GM12878 (cell line): ENCODE results near the gene ZNF367. TPM values are rescaled to one million over a fixed set of nuclear protein-coding genes. Genes with fewer than 3 reads are reported as not detected.

Experiments
- BHLHE40 ChIP-seq, 2 experiments: fragments of 450-650 bp in 1 of 2; IDR thresholded peaks; 2 replicates each; pipeline ENCODE4 v1.6.1; 2011 to 2017; ENCODE audit warnings: low read depth in 2 of 2, borderline replicate concordance in 1 of 2, improper control_type of control experiment in 1 of 2, low read length in 1 of 2, mild to moderate bottlenecking in 1 of 2
- FOXM1 ChIP-seq: IDR thresholded peaks from 2 replicates; pipeline ENCODE4 v1.6.1; 2012; ENCODE audit warnings: low read depth, mild to moderate bottlenecking, inconsistent platforms, low read length, moderate library complexity
- MTA2 ChIP-seq: fragments of 450-650 bp; IDR thresholded peaks from 2 replicates; pipeline ENCODE4 v1.6.1; 2016; ENCODE audit warnings: low read depth, mild to moderate bottlenecking, moderate library complexity
- RUNX3 ChIP-seq: IDR thresholded peaks from 2 replicates; pipeline ENCODE4 v1.6.1; 2012; ENCODE audit warnings: low read length, inconsistent platforms
- polyA plus RNA-seq, 11 experiments: library from polyadenylated mRNA; depleted of rRNA in 4 of 11; unstranded in 6 of 11; stranded (reverse) in 5 of 11; fragments of >200 nt; fragmentation: Nextera tagmentation in 4 of 11; fragmentation: Illumina TruSeq in 1 of 11; extraction: Ambion mirVana in 4 of 11; extraction: Trizol in 1 of 11; gene quantifications; 1 replicate in 1 of 11; 2 replicates in 10 of 11; pipeline versions ENCODE4 v1.2.1 to v1.2.3, GENCODE V29; 2011 to 2016; ENCODE audit warnings: inconsistent platforms in 2 of 11, missing spikeins in 2 of 11, low read depth in 1 of 11
- total RNA-seq, 4 experiments: library from RNA; depleted of rRNA in 3 of 4; stranded (reverse); fragments of >200 nt in 3 of 4; fragmentation: Illumina TruSeq in 1 of 4; extraction: Trizol in 1 of 4; gene quantifications; 2 replicates each; pipeline versions ENCODE4 v1.2.1 to v1.2.3, GENCODE V29; 2013 to 2021
- TF ChIP-seq, protein P1 (sequence below): fragments of 150-350 bp; IDR thresholded peaks from 2 replicates; pipeline ENCODE4 v1.6.1; 2016; ENCODE audit warnings: low read depth, low read length
- TF ChIP-seq, protein P2 (sequence below): fragments of 450-650 bp; IDR thresholded peaks from 2 replicates; pipeline ENCODE4 v1.6.1; 2017; ENCODE audit warnings: mild to moderate bottlenecking, moderate library complexity
- TF ChIP-seq, protein P3 (sequence below): fragments of 450-650 bp; formaldehyde crosslinking; IDR thresholded peaks from 2 replicates; pipeline ENCODE4 v1.4.0; 2020; ENCODE audit warnings: mild to moderate bottlenecking, moderate library complexity
- TF ChIP-seq, protein P4 (sequence below): IDR thresholded peaks from 2 replicates; pipeline ENCODE4 v1.6.1; 2011; ENCODE audit warnings: mild to moderate bottlenecking, low read depth, low read length, moderate library complexity; ENCODE audit not compliant: insufficient replicate concordance
- TF ChIP-seq, protein P5 (sequence below): fragments of 450-650 bp; IDR thresholded peaks from 2 replicates; pipeline ENCODE4 v1.6.1; 2017; ENCODE audit warnings: low read depth, mild to moderate bottlenecking, moderate library complexity

The ZNF367 gene
- total and polyA plus RNA-seq, 10 of the 15 experiments (the other 5 are each of a cell fraction or from before 2014, with no cell fraction given), result 2.9 to 16.3 (median 11.1) TPM

DNA sequence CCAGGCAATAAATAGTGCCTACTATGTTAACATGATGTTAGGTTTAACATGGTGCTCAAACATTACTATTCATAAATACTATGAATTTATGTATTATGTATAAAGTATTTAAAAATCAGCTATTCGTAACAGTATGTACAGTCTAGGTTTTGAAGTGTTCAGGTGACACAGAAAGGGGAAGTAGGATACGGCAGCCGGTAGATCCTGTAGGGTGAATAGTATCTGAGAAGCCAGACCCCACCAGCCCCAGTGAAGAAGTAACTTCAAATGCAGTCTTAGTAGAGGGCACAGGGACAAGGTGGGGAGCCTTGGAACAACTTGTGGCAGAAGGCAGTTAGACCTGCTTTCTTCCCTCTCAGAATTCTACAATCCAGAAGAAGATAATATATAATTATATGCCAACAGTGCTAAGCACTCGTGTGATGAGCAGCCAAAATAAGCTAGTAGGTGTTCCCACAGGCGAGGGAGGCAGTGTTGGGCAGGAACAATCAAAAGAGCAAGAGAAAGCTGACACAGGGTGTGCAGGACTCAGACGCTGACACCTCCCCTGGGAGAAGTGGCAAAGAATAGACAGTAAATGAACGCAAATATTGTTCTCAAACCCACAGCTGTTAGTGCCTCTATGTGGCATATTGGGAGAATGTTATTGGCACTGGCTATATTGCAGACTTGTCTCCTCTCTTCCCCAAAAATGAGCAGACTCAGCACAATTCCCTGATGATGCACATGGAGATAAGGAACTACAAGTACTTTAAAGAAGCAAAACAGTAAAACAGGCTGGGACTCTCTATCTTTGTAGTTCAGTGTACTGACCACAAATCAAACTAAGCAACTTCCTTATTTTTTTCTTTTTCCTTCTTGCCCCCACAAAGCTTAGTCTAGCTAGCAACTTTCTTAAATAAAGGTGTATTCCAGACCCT is 4.6 kb downstream of the ZNF367 start (continued):
- TF ChIP-seq, protein P1, sequence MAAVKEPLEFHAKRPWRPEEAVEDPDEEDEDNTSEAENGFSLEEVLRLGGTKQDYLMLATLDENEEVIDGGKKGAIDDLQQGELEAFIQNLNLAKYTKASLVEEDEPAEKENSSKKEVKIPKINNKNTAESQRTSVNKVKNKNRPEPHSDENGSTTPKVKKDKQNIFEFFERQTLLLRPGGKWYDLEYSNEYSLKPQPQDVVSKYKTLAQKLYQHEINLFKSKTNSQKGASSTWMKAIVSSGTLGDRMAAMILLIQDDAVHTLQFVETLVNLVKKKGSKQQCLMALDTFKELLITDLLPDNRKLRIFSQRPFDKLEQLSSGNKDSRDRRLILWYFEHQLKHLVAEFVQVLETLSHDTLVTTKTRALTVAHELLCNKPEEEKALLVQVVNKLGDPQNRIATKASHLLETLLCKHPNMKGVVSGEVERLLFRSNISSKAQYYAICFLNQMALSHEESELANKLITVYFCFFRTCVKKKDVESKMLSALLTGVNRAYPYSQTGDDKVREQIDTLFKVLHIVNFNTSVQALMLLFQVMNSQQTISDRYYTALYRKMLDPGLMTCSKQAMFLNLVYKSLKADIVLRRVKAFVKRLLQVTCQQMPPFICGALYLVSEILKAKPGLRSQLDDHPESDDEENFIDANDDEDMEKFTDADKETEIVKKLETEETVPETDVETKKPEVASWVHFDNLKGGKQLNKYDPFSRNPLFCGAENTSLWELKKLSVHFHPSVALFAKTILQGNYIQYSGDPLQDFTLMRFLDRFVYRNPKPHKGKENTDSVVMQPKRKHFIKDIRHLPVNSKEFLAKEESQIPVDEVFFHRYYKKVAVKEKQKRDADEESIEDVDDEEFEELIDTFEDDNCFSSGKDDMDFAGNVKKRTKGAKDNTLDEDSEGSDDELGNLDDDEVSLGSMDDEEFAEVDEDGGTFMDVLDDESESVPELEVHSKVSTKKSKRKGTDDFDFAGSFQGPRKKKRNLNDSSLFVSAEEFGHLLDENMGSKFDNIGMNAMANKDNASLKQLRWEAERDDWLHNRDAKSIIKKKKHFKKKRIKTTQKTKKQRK, result no peak
- TF ChIP-seq, protein P2, sequence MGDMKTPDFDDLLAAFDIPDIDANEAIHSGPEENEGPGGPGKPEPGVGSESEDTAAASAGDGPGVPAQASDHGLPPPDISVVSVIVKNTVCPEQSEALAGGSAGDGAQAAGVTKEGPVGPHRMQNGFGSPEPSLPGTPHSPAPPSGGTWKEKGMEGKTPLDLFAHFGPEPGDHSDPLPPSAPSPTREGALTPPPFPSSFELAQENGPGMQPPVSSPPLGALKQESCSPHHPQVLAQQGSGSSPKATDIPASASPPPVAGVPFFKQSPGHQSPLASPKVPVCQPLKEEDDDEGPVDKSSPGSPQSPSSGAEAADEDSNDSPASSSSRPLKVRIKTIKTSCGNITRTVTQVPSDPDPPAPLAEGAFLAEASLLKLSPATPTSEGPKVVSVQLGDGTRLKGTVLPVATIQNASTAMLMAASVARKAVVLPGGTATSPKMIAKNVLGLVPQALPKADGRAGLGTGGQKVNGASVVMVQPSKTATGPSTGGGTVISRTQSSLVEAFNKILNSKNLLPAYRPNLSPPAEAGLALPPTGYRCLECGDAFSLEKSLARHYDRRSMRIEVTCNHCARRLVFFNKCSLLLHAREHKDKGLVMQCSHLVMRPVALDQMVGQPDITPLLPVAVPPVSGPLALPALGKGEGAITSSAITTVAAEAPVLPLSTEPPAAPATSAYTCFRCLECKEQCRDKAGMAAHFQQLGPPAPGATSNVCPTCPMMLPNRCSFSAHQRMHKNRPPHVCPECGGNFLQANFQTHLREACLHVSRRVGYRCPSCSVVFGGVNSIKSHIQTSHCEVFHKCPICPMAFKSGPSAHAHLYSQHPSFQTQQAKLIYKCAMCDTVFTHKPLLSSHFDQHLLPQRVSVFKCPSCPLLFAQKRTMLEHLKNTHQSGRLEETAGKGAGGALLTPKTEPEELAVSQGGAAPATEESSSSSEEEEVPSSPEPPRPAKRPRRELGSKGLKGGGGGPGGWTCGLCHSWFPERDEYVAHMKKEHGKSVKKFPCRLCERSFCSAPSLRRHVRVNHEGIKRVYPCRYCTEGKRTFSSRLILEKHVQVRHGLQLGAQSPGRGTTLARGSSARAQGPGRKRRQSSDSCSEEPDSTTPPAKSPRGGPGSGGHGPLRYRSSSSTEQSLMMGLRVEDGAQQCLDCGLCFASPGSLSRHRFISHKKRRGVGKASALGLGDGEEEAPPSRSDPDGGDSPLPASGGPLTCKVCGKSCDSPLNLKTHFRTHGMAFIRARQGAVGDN, result 0 out of 2 replicates have a peak, but pooled peaks have one; percentile 36
- TF ChIP-seq BHLHE40 (IDR thresholded peaks at IDR 0.05; ENCODE audit: borderline replicate concordance in 1 of 2, low read depth in 2 of 2, low read length in 1 of 2) (0 out of 4 replicates have a peak, but pooled peaks of 1 of the 2 experiments have one; percentile 44), FOXM1 (no peak), RUNX3 (peak; percentile 44; the same call in 1 of the 2 replicates), MTA2 (no peak; the same call in 1 of the 2 replicates)
- TF ChIP-seq, protein P3, sequence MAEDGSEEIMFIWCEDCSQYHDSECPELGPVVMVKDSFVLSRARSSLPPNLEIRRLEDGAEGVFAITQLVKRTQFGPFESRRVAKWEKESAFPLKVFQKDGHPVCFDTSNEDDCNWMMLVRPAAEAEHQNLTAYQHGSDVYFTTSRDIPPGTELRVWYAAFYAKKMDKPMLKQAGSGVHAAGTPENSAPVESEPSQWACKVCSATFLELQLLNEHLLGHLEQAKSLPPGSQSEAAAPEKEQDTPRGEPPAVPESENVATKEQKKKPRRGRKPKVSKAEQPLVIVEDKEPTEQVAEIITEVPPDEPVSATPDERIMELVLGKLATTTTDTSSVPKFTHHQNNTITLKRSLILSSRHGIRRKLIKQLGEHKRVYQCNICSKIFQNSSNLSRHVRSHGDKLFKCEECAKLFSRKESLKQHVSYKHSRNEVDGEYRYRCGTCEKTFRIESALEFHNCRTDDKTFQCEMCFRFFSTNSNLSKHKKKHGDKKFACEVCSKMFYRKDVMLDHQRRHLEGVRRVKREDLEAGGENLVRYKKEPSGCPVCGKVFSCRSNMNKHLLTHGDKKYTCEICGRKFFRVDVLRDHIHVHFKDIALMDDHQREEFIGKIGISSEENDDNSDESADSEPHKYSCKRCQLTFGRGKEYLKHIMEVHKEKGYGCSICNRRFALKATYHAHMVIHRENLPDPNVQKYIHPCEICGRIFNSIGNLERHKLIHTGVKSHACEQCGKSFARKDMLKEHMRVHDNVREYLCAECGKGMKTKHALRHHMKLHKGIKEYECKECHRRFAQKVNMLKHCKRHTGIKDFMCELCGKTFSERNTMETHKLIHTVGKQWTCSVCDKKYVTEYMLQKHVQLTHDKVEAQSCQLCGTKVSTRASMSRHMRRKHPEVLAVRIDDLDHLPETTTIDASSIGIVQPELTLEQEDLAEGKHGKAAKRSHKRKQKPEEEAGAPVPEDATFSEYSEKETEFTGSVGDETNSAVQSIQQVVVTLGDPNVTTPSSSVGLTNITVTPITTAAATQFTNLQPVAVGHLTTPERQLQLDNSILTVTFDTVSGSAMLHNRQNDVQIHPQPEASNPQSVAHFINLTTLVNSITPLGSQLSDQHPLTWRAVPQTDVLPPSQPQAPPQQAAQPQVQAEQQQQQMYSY (CRISPR knock-in tag), result no peak
- TF ChIP-seq, protein P4, sequence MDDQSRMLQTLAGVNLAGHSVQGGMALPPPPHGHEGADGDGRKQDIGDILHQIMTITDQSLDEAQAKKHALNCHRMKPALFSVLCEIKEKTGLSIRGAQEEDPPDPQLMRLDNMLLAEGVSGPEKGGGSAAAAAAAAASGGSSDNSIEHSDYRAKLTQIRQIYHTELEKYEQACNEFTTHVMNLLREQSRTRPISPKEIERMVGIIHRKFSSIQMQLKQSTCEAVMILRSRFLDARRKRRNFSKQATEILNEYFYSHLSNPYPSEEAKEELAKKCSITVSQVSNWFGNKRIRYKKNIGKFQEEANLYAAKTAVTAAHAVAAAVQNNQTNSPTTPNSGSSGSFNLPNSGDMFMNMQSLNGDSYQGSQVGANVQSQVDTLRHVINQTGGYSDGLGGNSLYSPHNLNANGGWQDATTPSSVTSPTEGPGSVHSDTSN, result no peak
- TF ChIP-seq, protein P5, sequence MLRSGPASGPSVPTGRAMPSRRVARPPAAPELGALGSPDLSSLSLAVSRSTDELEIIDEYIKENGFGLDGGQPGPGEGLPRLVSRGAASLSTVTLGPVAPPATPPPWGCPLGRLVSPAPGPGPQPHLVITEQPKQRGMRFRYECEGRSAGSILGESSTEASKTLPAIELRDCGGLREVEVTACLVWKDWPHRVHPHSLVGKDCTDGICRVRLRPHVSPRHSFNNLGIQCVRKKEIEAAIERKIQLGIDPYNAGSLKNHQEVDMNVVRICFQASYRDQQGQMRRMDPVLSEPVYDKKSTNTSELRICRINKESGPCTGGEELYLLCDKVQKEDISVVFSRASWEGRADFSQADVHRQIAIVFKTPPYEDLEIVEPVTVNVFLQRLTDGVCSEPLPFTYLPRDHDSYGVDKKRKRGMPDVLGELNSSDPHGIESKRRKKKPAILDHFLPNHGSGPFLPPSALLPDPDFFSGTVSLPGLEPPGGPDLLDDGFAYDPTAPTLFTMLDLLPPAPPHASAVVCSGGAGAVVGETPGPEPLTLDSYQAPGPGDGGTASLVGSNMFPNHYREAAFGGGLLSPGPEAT, result peak; percentile 55; the same call in 1 of the 2 replicates
